Lung (tissue), 12 donors: Measurements from ENCODE around the gene GLB1L3. TPM values are rescaled to one million over a fixed set of nuclear protein-coding genes. Genes with fewer than 3 reads are reported as not detected.

Experiments
- ATAC-seq: fragments of 200-7000 bp; cut with Tn5 transposase; one replicate; pipeline ENCODE4 v1.9.1; 2020; ENCODE audit warnings: moderate number of reproducible peaks; ENCODE audit not compliant: insufficient read depth, low FRiP score
- DNase-seq, 3 donors: peaks; one replicate each; pipeline ENCODE4 v3.0.0-alpha.2; 2013 to 2017
- H3K27ac ChIP-seq, 2 donors: one replicate each; pipeline ENCODE4 v1.5.1; 2013; ENCODE audit warnings: mild to moderate bottlenecking in 2 of 2, moderate library complexity in 2 of 2, control low read depth in 1 of 2, inconsistent platforms in 1 of 2, low read depth in 1 of 2, low read length in 1 of 2
- H3K27me3 ChIP-seq, 3 donors: one replicate each; pipeline ENCODE4 v1.5.1; 2013; ENCODE audit warnings: low read length in 2 of 3; ENCODE audit not compliant: control insufficient read depth in 3 of 3, insufficient read depth in 3 of 3
- H3K36me3 ChIP-seq, 4 donors: one replicate each; pipeline ENCODE4 v1.5.1; 2013; ENCODE audit warnings: low read length in 4 of 4, mild to moderate bottlenecking in 1 of 4, moderate library complexity in 1 of 4; ENCODE audit not compliant: control insufficient read depth in 4 of 4, insufficient read depth in 4 of 4
- H3K4me1 ChIP-seq, 5 donors: one replicate each; pipeline ENCODE4 v1.5.1; 2013; ENCODE audit warnings: low read length in 5 of 5, mild to moderate bottlenecking in 2 of 5, moderate library complexity in 1 of 5; ENCODE audit not compliant: control insufficient read depth in 5 of 5, insufficient read depth in 5 of 5
- H3K4me3 ChIP-seq: one replicate; pipeline ENCODE4 v1.5.1; 2013; ENCODE audit warnings: mild to moderate bottlenecking, control low read depth, moderate library complexity
- H3K9ac ChIP-seq, 2 donors: one replicate each; pipeline ENCODE4 v1.5.1; 2013; ENCODE audit warnings: low read length in 2 of 2, control low read depth in 1 of 2; ENCODE audit not compliant: insufficient read depth in 1 of 2
- H3K9me3 ChIP-seq, 4 donors: one replicate each; pipeline ENCODE4 v1.5.1; 2013; ENCODE audit warnings: low read length in 3 of 4, mild to moderate bottlenecking in 1 of 4, moderate library complexity in 1 of 4; ENCODE audit not compliant: control insufficient read depth in 4 of 4, insufficient read depth in 3 of 4
- CTCF ChIP-seq: IDR thresholded peaks from 2 replicates; pipeline ENCODE4 v1.5.1; 2012; ENCODE audit warnings: mild to moderate bottlenecking; ENCODE audit errors: control extremely low read depth, extremely low read depth
- WGBS, 2 donors: extraction: QIAGEN DNeasy Blood & Tissue Kit; methylation state at CpG; one replicate each; pipeline ENCODE4 v1.1.7; 2013; 5-methylcytosine and 5-hydroxymethylcytosine counted together
- polyA plus RNA-seq, 2 donors: library from polyadenylated mRNA; stranded (reverse); fragments of 200-250 nt; gene quantifications; one replicate each; pipeline ENCODE4 v1.2.1, GENCODE V29; 2013
- total RNA-seq, 2 donors: library from RNA; depleted of rRNA in 1 of 2; stranded (reverse); fragments of >200 nt in 1 of 2; gene quantifications; one replicate each; pipeline ENCODE4 v1.2.1, GENCODE V29; 2014 to 2021
- donor health status: control.
- donor health status: control.
- donor health status: Bipolar disorder and iron deficiency.
- donor health status: healthy.
- donor health status: DM: yes; HTN: yes; CAD: no.

Gene GLB1L3
- total and polyA plus RNA-seq, 4 donors = 0.06 to 0.29 (median 0.18) TPM; not detected in 1

DNA sequence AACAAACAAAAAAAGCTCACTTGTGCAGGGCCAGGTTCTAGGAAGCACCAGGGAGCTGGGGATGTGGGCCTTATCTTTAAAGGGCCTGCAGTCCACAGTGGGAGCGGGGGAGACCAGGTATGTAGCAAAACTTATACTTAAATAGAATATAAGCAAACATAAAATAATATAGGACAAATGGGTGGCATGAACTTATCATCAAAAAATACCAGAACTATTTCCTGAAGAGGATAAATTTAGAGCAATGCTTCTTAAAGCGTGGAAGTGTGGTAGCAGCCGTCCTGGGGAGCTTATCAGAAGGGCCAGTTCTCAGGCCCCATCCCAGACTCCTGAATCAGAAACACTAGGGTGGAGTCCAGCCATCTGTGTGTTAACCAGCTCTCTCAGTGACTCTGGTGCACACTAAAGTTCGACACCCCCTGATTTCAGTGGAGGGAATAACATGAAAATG, 42.4 kb upstream of the GLB1L3 start:
- ATAC-seq = no peak
- Histone ChIP-seq H3K4me1 (peaks cover 0 to 7% (median 0%) of the 10 kb centered on the region in 5 donors), H3K27ac (no peak overlapping the region), H3K4me3 (no peak overlapping the region), H3K27me3 (no peaks in the 10 kb centered on the region), H3K9me3 (no peaks in the 10 kb centered on the region), H3K9ac (no peak overlapping the region), H3K36me3 (peaks cover 0 to 16% (median 10%) of the 10 kb centered on the region in 4 donors)
- 91 to 92% methylated on average over 4 of the region's 4 CpGs for WGBS, 2 donors
- no peak for TF ChIP-seq CTCF
- DNase-seq = no peak

GRCh38 chr11:134235399-134235798, 40.8 kb upstream of the GLB1L3 start:
- no peak overlapping the region for H3K9ac ChIP-seq
- peaks cover 0 to 7% (median 0%) of the 10 kb centered on the region in 5 donors for H3K4me1 ChIP-seq
- ATAC-seq = no peak
- no peak for DNase-seq
- no peak overlapping the region for H3K4me3 ChIP-seq
- no peaks in the 10 kb centered on the region for H3K27me3 ChIP-seq
- WGBS, 2 donors = 87 to 96% methylated on average over 3 of the region's 3 CpGs
- H3K9me3 ChIP-seq = no peaks in the 10 kb centered on the region
- no peak for TF ChIP-seq CTCF
- H3K27ac ChIP-seq = no peak overlapping the region
- peaks cover 2 to 27% (median 17%) of the 10 kb centered on the region in 4 donors for H3K36me3 ChIP-seq

DNA sequence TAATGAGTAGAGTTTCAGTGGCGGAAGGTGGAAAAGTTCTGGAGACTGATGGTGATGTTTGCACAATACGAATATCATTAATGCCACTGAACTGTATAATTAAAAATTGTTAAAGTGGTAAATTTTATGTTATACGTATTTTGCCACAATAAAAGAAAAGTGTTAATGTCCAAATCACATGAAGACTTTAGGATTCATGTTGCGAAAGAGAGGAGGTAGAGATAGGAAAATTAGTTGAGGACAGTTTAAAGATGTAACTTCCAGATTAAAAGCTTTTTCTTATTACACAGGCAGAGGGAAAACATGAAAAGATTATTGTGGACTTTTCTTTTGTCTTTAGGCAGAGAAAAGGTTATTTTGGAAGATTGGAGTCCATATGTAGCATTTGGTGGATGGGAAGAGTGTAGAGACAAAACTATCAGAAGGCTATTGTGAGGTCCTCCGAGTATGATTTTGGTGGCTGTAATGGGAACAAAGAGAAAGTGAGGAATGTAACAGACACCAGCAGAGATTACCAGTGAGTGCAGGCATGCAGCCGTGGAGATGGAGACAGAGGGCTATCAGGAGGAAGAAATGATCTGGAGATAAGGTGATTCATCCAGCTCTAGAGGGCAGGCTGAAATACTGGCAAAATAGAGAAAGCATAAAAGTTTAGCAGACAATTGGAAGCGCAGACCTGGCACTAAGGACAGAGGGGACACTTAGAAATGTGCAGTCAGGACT, 39.2 kb upstream of the GLB1L3 start:
- ATAC-seq = no peak
- Histone ChIP-seq H3K36me3 (peaks cover 3 to 31% (median 23%) of the 10 kb centered on the region in 4 donors), H3K4me1 (peaks cover 0 to 4% (median 0%) of the 10 kb centered on the region in 5 donors), H3K9me3 (no peaks in the 10 kb centered on the region), H3K27ac (no peak overlapping the region), H3K4me3 (no peak overlapping the region), H3K9ac (no peak overlapping the region), H3K27me3 (no peaks in the 10 kb centered on the region)
- DNase-seq = no peak
- 88 to 92% methylated on average over 7 of the region's 7 CpGs for WGBS, 2 donors
- TF ChIP-seq CTCF = no peak
